IMR-90 (cell line): ENCODE measurements around the gene BCL11A. TPM values are rescaled to one million over a fixed set of nuclear protein-coding genes. Genes with fewer than 3 reads are reported as not detected.
A peak's percentile ranks its signal among the peaks of the same experiment; 100 is the strongest.

Experiments
- ATAC-seq: fragments of 200-7000 bp; cut with Tn5 transposase; 2 replicates; pipeline ENCODE4 v1.9.1; 2020; ENCODE audit warnings: low read depth, mild to moderate bottlenecking, moderate library complexity
- BruUV-seq: library from RNA; stranded (reverse); fragments of 400-500 nt; replicated peaks from 2 replicates; lab custom pipeline; 2021; lab: Mats Ljungman, UMichigan
- CTCF ChIA-PET: fragments of 300-600 bp; formaldehyde crosslinking; extraction: SDS; loops from one replicate; lab custom pipeline; 2021; ENCODE audit warnings: antibody characterized with exemption; lab: Yijun Ruan, JAX
- POLR2A ChIA-PET: fragments of 300-600 bp; sonication (Branson Sonifier 250); formaldehyde crosslinking; loops from one replicate; lab custom pipeline; 2022; ENCODE audit warnings: antibody characterized with exemption; ENCODE audit not compliant: unreplicated experiment; lab: Charles Lee
- DNase-seq: peaks from one replicate; pipeline ENCODE4 v3.0.0; 2013
- H2AFZ ChIP-seq: replicated peaks from 2 replicates; pipeline ENCODE3; 2013; ENCODE audit warnings: low read length, mild to moderate bottlenecking; ENCODE audit not compliant: poor library complexity
- H2AK5ac ChIP-seq: 2 replicates; pipeline ENCODE4 v1.6.1; 2013; ENCODE audit warnings: low read depth, low read length, inconsistent platforms
- H2AK9ac ChIP-seq: replicated peaks from 2 replicates; pipeline ENCODE3; 2013; ENCODE audit warnings: mild to moderate bottlenecking, low read depth, low read length, moderate library complexity; ENCODE audit not compliant: poor library complexity
- H2BK120ac ChIP-seq: 2 replicates; pipeline ENCODE4 v1.6.1; 2013; ENCODE audit warnings: low read depth, low read length, inconsistent platforms
- H2BK15ac ChIP-seq: 3 replicates; pipeline ENCODE4 v1.6.1; 2013; ENCODE audit warnings: low read depth, low read length, inconsistent platforms
- H2BK20ac ChIP-seq: 2 replicates; pipeline ENCODE4 v1.6.1; 2013; ENCODE audit warnings: low read depth, mild to moderate bottlenecking, inconsistent platforms, low read length, moderate library complexity
- H2BK5ac ChIP-seq: 2 replicates; pipeline ENCODE4 v1.6.1; 2013; ENCODE audit warnings: mild to moderate bottlenecking, low read depth, low read length, inconsistent platforms; ENCODE audit not compliant: poor library complexity, severe bottlenecking
- H3K14ac ChIP-seq: replicated peaks from 2 replicates; pipeline ENCODE4 v1.6.1; 2013; ENCODE audit warnings: low read depth, low read length, inconsistent platforms
- H3K18ac ChIP-seq: 2 replicates; pipeline ENCODE4 v1.6.1; 2013; ENCODE audit warnings: low read depth, low read length, control low read depth
- H3K23ac ChIP-seq: 2 replicates; pipeline ENCODE4 v1.6.1; 2013; ENCODE audit warnings: low read depth, low read length, inconsistent platforms
- H3K27ac ChIP-seq: 2 replicates; pipeline ENCODE4 v1.5.1; 2013; ENCODE audit warnings: mild to moderate bottlenecking, control low read depth, low read length; ENCODE audit not compliant: insufficient read depth
- H3K27me3 ChIP-seq: 2 replicates; pipeline ENCODE4 v1.6.1; 2013; ENCODE audit warnings: low read length; ENCODE audit not compliant: control insufficient read depth, insufficient read depth
- H3K36me3 ChIP-seq: 2 replicates; pipeline ENCODE4 v1.6.1; 2013; ENCODE audit warnings: low read length, mixed read lengths; ENCODE audit not compliant: control insufficient read depth, insufficient read depth
- H3K4ac ChIP-seq: 2 replicates; pipeline ENCODE4 v1.6.1; 2013; ENCODE audit warnings: low read depth, low read length, inconsistent platforms
- H3K4me1 ChIP-seq: 2 replicates; pipeline ENCODE4 v1.6.1; 2013; ENCODE audit warnings: low read length, mixed read lengths; ENCODE audit not compliant: control insufficient read depth, insufficient read depth
- H3K4me2 ChIP-seq: 2 replicates; pipeline ENCODE4 v1.6.1; 2013; ENCODE audit warnings: low read depth, mild to moderate bottlenecking, control low read depth, low read length, moderate library complexity
- H3K4me3 ChIP-seq: 2 replicates; pipeline ENCODE4 v1.5.1; 2013; ENCODE audit warnings: low read depth, mild to moderate bottlenecking, control low read depth, low read length, moderate library complexity; ENCODE audit not compliant: insufficient read depth
- H3K56ac ChIP-seq: 2 replicates; pipeline ENCODE4 v1.6.1; 2013; ENCODE audit warnings: low read length, inconsistent platforms; ENCODE audit not compliant: insufficient read depth; ENCODE audit errors: extremely low read depth
- H3K79me1 ChIP-seq, 2 experiments: 2 replicates each; pipeline ENCODE4 v1.6.1; 2013; ENCODE audit warnings: low read length in 2 of 2, inconsistent platforms in 1 of 2, low read depth in 1 of 2
- H3K9ac ChIP-seq: 2 replicates; pipeline ENCODE4 v1.6.1; 2013; ENCODE audit warnings: low read depth, low read length, control low read depth
- H3K9me1 ChIP-seq: 2 replicates; pipeline ENCODE4 v1.6.1; 2013; ENCODE audit warnings: low read length, inconsistent platforms; ENCODE audit not compliant: insufficient read depth
- H3K9me3 ChIP-seq: 2 replicates; pipeline ENCODE4 v1.6.1; 2013; ENCODE audit warnings: low read length; ENCODE audit not compliant: control insufficient read depth, insufficient read depth
- H4K20me1 ChIP-seq: 2 replicates; pipeline ENCODE4 v1.6.1; 2013; ENCODE audit warnings: low read length, inconsistent platforms; ENCODE audit not compliant: insufficient read depth
- H4K5ac ChIP-seq: 2 replicates; pipeline ENCODE4 v1.6.1; 2013; ENCODE audit warnings: mild to moderate bottlenecking, low read depth, low read length, control low read depth
- H4K8ac ChIP-seq, 2 experiments: 2 replicates each; pipeline ENCODE4 v1.6.1; 2013; ENCODE audit warnings: low read depth in 2 of 2, low read length in 2 of 2, control low read depth in 1 of 2, inconsistent platforms in 1 of 2
- H4K91ac ChIP-seq: 2 replicates; pipeline ENCODE4 v1.6.1; 2013; ENCODE audit warnings: low read depth, low read length, inconsistent platforms; ENCODE audit not compliant: insufficient read depth
- BHLHE40 ChIP-seq: fragments of 150-350 bp; IDR thresholded peaks from 2 replicates; pipeline ENCODE4 v1.6.1; 2016; ENCODE audit warnings: mild to moderate bottlenecking, low read depth, low read length
- CEBPB ChIP-seq: IDR thresholded peaks from 2 replicates; pipeline ENCODE4 v1.6.1; 2012; ENCODE audit warnings: low read depth, low read length, improper control_type of control experiment
- CHD1 ChIP-seq: IDR thresholded peaks from 2 replicates; pipeline ENCODE4 v1.6.1; 2012; ENCODE audit warnings: low read depth, low read length, improper control_type of control experiment
- CTCF ChIP-seq: conservative IDR thresholded peaks from 2 replicates; pipeline ENCODE4 v1.5.1; 2012; ENCODE audit warnings: mild to moderate bottlenecking, low read depth, low read length, improper control_type of control experiment
- FOS ChIP-seq: fragments of 150-350 bp; IDR thresholded peaks from 2 replicates; pipeline ENCODE4 v1.6.1; 2016; ENCODE audit warnings: low read depth, low read length
- MAFK ChIP-seq: IDR thresholded peaks from 2 replicates; pipeline ENCODE4 v1.6.1; 2012; ENCODE audit warnings: low read depth, low read length, improper control_type of control experiment
- MAZ ChIP-seq: IDR thresholded peaks from 2 replicates; pipeline ENCODE4 v1.6.1; 2012; ENCODE audit warnings: low read depth, mild to moderate bottlenecking, low read length, improper control_type of control experiment, moderate library complexity, borderline replicate concordance
- MXI1 ChIP-seq: IDR thresholded peaks from 2 replicates; pipeline ENCODE4 v1.6.1; 2012; ENCODE audit warnings: low read depth, mild to moderate bottlenecking, low read length, moderate library complexity, borderline replicate concordance
- NFE2L2 ChIP-seq: fragments of 150-350 bp; IDR thresholded peaks from 2 replicates; pipeline ENCODE4 v1.6.1; 2016; ENCODE audit warnings: low read depth, mild to moderate bottlenecking, low read length
- POLR2A ChIP-seq: IDR thresholded peaks from 2 replicates; pipeline ENCODE4 v1.6.1; 2012; ENCODE audit warnings: mild to moderate bottlenecking, low read depth, low read length
- RAD21 ChIP-seq: IDR thresholded peaks from 2 replicates; pipeline ENCODE4 v1.6.1; 2012; ENCODE audit warnings: low read length, improper control_type of control experiment
- RCOR1 ChIP-seq: IDR thresholded peaks from 2 replicates; pipeline ENCODE4 v1.6.1; 2012; ENCODE audit warnings: mild to moderate bottlenecking, low read length, improper control_type of control experiment; ENCODE audit not compliant: insufficient replicate concordance
- RFX5 ChIP-seq: IDR thresholded peaks from 2 replicates; pipeline ENCODE4 v1.8.0; 2012; ENCODE audit warnings: low read depth, mild to moderate bottlenecking, low read length, moderate library complexity
- SMC3 ChIP-seq: fragments of 150-350 bp; IDR thresholded peaks from 2 replicates; pipeline ENCODE4 v1.6.1; 2016; ENCODE audit warnings: low read depth, mild to moderate bottlenecking, antibody characterized with exemption, low read length, moderate library complexity
- USF2 ChIP-seq: fragments of 150-350 bp; IDR thresholded peaks from 2 replicates; pipeline ENCODE4 v1.6.1; 2017; ENCODE audit warnings: mild to moderate bottlenecking, antibody characterized with exemption, low read length, low read depth
- WGBS, 2 experiments: methylation state at CpG; one replicate each; pipeline versions ENCODE4 v1.1.5 to v1.1.7; 2013; ENCODE audit warnings: missing lambda C conversion rate in 2 of 2; ENCODE audit not compliant: insufficient read length in 1 of 2; ENCODE audit errors: extremely low coverage in 2 of 2; 5-methylcytosine and 5-hydroxymethylcytosine counted together
- dilution Hi-C: fragments of 300-500 bp; cut with HindIII; formaldehyde crosslinking; loops from one replicate; pipeline ENCODE4 v1.14.3; 2018; ENCODE audit warnings: low sequenced_read_pairs; ENCODE audit not compliant: unreplicated experiment
- in situ Hi-C: fragments of 300-500 bp; cut with MboI; formaldehyde crosslinking; loops from 3 replicates; pipeline ENCODE4 v1.14.3; 2019; ENCODE audit warnings: low sequenced_read_pairs, inconsistent platforms, mixed read lengths
- intact Hi-C: fragments of 100-400 bp; cut with micrococcal nuclease; formaldehyde crosslinking; loops from 2 replicates; pipeline ENCODE4 v1.10.0; 2022
- polyA plus RNA-seq, 3 experiments: library from polyadenylated mRNA; depleted of rRNA; stranded (reverse); fragments of >200 nt; gene quantifications; 2 replicates each; pipeline ENCODE4 v1.2.3, GENCODE V29; 2012; ENCODE audit warnings: low replicate concordance in 1 of 3
- total RNA-seq: library from RNA; depleted of rRNA; stranded (reverse); fragments of >200 nt; gene quantifications from 2 replicates; pipeline ENCODE4 v1.2.3, GENCODE V29; 2012
- TF ChIP-seq, protein P1 (sequence below): fragments of 150-350 bp; IDR thresholded peaks from 2 replicates; pipeline ENCODE4 v1.6.1; 2016; ENCODE audit warnings: low read depth, mild to moderate bottlenecking, low read length, moderate library complexity, borderline replicate concordance

BCL11A gene
- total and polyA plus RNA-seq, 2 of the 4 experiments (the other 2 are of a cell fraction) = 1.0 to 1.1 TPM

DNA sequence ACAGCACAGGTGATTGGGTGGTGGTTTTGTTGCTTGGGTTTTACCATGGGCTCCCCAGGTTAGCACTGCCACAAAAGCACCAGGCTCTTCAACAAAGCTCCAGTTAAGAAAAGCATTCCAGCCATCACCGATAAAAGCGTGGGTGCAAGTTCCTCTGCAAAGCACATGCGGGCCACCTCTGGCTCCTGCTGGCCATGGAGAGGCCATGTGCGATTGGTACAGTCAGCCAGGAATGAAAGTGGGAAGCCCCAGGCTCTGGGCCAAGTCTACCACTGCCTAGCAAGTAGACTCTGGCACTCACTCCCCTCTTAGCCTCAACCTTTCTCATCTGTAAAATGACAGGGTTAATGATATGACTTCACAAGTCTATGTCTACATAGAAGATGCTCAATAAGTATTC lies 36.0 kb downstream of the BCL11A start:
- no peaks in the 10 kb centered on the region for H4K20me1 ChIP-seq
- ATAC-seq = no peak
- in situ Hi-C loops = no loop called here
- H3K4me3 ChIP-seq = no peak overlapping the region
- H3K27me3 ChIP-seq = no peaks in the 10 kb centered on the region; the same call in 1 of the 2 replicates
- peak overlapping the region; percentile 32; the same call in 1 of the 2 replicates for H3K27ac ChIP-seq
- H2AK9ac ChIP-seq = peak overlapping the region; percentile 68
- ChIA-PET POLR2A (no interaction called here), CTCF (interaction anchor here (1.1 to 1.6 kb wide), 3 partner anchors 10 to 65 kb away, joined by 3 to 6 read pairs (median 3); no protein-coding TSS in a partner anchor)
- no peak overlapping the region for H2AFZ ChIP-seq
- H2AK5ac ChIP-seq = peak overlapping the region; percentile 49
- H2BK5ac ChIP-seq = peak overlapping the region; percentile 99
- WGBS, 2 experiments = 100% methylated on average over 3 of the region's 4 CpGs; no CpG with 5 or more reads in 1 of the 2 experiments
- H2BK120ac ChIP-seq = peak overlapping the region; percentile 100
- peak; percentile 10 for DNase-seq
- no peak overlapping the region for H3K9ac ChIP-seq
- peaks cover 13% of the 10 kb centered on the region for H3K4me1 ChIP-seq
- peak overlapping the region; percentile 99 for H3K18ac ChIP-seq
- no peak overlapping the region for H3K56ac ChIP-seq
- peaks cover 8% of the 10 kb centered on the region for H3K9me1 ChIP-seq
- BruUV-seq = no TSS peak
- TF ChIP-seq USF2 = no peak
- no peak for TF ChIP-seq CEBPB
- TF ChIP-seq MAFK = no peak
- no peak for TF ChIP-seq POLR2A
- TF ChIP-seq RAD21 = no peak
- TF ChIP-seq MAZ = no peak
- TF ChIP-seq CTCF = no peak
- TF ChIP-seq CHD1 = no peak
- no peak for TF ChIP-seq SMC3
- no peak for TF ChIP-seq RCOR1
- no peak for TF ChIP-seq BHLHE40
- TF ChIP-seq NFE2L2 = no peak
- TF ChIP-seq, protein P1, sequence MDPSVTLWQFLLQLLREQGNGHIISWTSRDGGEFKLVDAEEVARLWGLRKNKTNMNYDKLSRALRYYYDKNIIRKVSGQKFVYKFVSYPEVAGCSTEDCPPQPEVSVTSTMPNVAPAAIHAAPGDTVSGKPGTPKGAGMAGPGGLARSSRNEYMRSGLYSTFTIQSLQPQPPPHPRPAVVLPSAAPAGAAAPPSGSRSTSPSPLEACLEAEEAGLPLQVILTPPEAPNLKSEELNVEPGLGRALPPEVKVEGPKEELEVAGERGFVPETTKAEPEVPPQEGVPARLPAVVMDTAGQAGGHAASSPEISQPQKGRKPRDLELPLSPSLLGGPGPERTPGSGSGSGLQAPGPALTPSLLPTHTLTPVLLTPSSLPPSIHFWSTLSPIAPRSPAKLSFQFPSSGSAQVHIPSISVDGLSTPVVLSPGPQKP = no peak
- no peak for TF ChIP-seq RFX5
- no peak for TF ChIP-seq MXI1
- TF ChIP-seq FOS = no peak
- H4K8ac ChIP-seq = peak overlapping the region; percentile 57 to 97; a peak in 3 of 4 replicates
- peak overlapping the region; percentile 40; the same call in 1 of the 2 replicates for H3K23ac ChIP-seq
- peak overlapping the region; percentile 93 for H4K91ac ChIP-seq
- H4K5ac ChIP-seq = peak overlapping the region; percentile 82
- no peaks in the 10 kb centered on the region for H3K36me3 ChIP-seq
- H3K9me3 ChIP-seq = no peaks in the 10 kb centered on the region
- intact Hi-C loops = loop anchor here (2.0 kb wide), 1 partner anchor 33 kb away; no protein-coding TSS in a partner anchor
- peak overlapping the region; percentile 98 for H3K14ac ChIP-seq
- dilution Hi-C loops = no loop called here
- no peaks in the 10 kb centered on the region for H3K79me1 ChIP-seq
- peak overlapping the region; percentile 99 for H2BK20ac ChIP-seq
- peak overlapping the region; percentile 99 for H3K4ac ChIP-seq
- peak overlapping the region; percentile 99; the same call in 1 of the 3 replicates for H2BK15ac ChIP-seq
- H3K4me2 ChIP-seq = no peak overlapping the region
